Measurements from ENCODE around the gene SCAMP1.
A peak's percentile ranks its signal among the peaks of the same experiment; 100 is the strongest.
"Not testable (repeated sequence)": the region's sequence is repeated elsewhere in the genome, so short reads cannot be mapped to it uniquely, and the experiment has no call there.

SCAMP1 gene

GRCh38 chr5:78360924-78361630 lies 660 bp downstream of the SCAMP1 start:
- H3K27ac ChIP-seq: peak overlapping the region; percentile 88
- DNase-seq (ENCODE audit: low read depth, low spot score): peak; percentile 12

- no peak for DNase-seq (ENCODE audit: low read depth, low spot score)
- peak overlapping the region; percentile 88 for H3K27ac ChIP-seq
These were observed 1.2 kb downstream of the SCAMP1 start for GRCh38 chr5:78361631-78361993.

GRCh38 chr5:78362220-78362619 lies 1.8 kb downstream of the SCAMP1 start:
- no peak overlapping the region for H3K27ac ChIP-seq

GRCh38 chr5:78364005-78364404 lies 3.6 kb downstream of the SCAMP1 start:
- no peak for DNase-seq (ENCODE audit: low read depth, low spot score)
- no peak overlapping the region for H3K27ac ChIP-seq

More at GRCh38 chr5:78362220-78362619, 1.8 kb downstream of the SCAMP1 start:
- DNase-seq (ENCODE audit: low read depth, low spot score): no peak

DNA sequence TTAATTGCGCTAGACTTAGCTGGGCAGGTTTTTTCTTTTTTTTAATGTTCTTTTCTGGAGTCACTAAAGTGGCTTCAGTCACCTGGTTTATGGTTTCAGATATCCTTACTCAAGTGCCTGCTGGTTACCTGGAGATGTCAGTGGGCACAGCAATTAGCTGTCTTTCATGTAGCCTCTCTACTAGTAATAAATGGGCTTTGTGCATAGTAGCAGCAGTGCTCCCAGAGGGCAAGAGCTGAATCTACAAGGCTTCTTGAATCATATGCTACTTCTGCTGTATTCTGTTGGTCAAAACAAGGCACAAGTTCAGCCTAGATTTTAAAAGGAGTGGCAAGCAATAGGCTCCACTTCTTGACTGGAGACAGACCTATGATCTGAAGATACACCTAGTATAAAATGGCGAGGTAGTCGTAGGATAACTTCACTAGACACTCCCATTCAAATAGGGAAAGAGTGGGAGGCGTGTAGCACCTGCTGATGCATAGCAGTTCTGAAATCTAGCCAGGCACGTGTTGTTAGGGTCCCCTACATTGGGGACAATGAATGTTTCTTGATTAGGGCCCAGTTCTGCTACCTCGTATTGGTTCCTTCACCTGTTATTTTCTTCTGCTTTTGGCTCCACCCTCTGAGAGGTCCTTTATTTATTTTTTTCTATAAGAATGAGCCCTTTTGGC lies 7.0 kb downstream of the SCAMP1 start:
- H3K27ac ChIP-seq: no peak overlapping the region
- DNase-seq (ENCODE audit: low read depth, low spot score): no peak

- DNase-seq (ENCODE audit: low read depth, low spot score): no peak
- H3K27ac ChIP-seq: no peak overlapping the region
These were observed 9.3 kb downstream of the SCAMP1 start for GRCh38 chr5:78369680-78370079.

- no peak for DNase-seq (ENCODE audit: low read depth, low spot score)
- H3K27ac ChIP-seq: no peak overlapping the region
These were observed 12.8 kb downstream of the SCAMP1 start for GRCh38 chr5:78373231-78373630.

DNA sequence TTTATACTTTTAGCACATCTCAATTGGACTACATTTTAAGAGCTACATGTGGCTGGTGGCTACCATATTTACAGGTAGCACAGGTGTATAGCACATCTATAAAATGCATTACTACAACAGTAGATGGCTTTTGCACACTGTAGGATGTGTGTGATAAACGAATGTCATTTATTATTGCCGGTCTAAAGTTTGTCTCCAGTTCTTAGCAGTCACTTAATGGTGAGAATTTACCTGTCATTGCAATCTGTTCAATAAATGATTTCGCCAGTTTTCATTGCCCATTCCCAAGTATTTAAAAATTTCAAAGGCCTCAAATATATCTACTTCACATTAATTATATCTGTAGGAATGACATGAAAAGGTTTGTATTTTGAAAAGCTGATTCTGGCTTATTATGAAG lies 15.9 kb downstream of the SCAMP1 start:
- no peak overlapping the region for H3K27ac ChIP-seq

DNA sequence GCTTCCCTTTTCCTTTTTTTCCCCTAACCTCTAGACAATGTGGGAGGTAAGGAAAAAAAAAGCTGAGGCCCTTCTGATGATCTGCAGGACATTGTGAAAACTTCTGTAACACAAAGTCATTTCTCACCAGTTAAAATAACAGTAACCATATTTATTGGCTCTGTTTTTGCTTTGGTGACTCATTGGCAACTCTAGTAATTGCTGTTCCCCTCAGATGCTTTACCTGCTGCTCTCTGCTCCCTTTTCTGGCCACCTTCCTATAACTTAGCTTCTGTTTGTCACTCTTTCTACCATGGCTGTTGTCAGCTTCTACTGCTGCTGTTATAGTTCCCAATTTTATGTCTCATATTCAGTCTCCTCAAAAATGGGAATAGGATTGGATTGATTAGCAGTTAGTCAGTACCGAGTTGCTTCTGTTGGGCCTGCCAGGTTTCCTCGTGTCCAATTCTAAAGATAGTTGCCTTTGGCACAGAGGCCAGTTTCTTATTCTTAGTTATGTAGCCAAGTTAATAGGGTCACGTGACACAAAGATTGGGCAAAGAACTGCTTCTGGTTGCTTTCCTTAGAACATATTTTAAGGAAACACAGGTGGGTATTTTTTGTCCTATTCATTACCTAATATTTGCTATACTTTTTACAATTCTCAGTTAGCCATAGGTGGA lies 16.8 kb downstream of the SCAMP1 start:
- no peak for DNase-seq (ENCODE audit: low read depth, low spot score)
- peak overlapping the region; percentile 19 for H3K27ac ChIP-seq

More for the DNA sequence above, 15.9 kb downstream of the SCAMP1 start:
- no peak for DNase-seq (ENCODE audit: low read depth, low spot score)

DNA sequence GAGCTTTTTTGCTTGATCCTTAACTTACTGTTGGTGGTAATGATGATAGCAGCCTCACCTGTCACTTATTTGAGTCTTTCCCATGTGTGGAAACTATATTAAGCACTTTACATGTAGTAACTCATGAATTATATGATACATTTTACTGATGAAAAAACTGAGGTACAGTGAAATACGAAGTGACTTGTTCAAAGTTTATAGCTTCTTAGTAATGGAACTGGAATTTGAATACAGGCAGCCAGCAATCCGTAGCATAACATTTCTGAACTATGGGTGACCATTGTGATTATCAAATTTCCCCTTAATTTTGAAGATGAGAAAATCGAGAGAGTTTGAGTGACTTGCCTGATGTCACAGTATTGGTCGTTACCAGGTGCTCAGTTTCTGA lies 17.3 kb downstream of the SCAMP1 start:
- no peak for DNase-seq (ENCODE audit: low read depth, low spot score)
- peak overlapping the region; percentile 19 for H3K27ac ChIP-seq

GRCh38 chr5:78387468-78388153 lies 27.2 kb downstream of the SCAMP1 start:
- no peak for DNase-seq (ENCODE audit: low read depth, low spot score)
- H3K27ac ChIP-seq: no peak overlapping the region

GRCh38 chr5:78391357-78391756 lies 30.9 kb downstream of the SCAMP1 start:
- not testable (repeated sequence) for DNase-seq (ENCODE audit: low read depth, low spot score); H3K27ac ChIP-seq

DNA sequence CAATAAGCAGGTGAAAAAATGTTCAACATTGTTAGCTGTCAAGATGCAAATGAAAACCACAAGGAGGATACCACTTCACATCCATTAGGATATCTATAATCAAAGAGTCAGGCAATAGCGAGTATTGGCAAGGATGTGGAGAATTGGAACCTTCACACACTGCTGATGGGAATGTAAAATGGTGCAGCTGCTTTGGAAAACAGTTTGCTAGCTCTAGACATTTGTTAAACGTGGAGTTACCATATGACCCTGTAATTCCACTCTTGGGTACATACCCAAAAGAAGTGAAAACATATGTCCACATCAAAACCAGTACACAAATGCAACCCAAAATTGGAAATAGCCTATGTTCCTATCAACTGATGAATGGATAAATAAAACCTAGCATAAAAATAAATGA lies 37.4 kb downstream of the SCAMP1 start:
- H3K27ac ChIP-seq: no peak overlapping the region
- no peak for DNase-seq (ENCODE audit: low read depth, low spot score)

GRCh38 chr5:78399116-78399515 lies 38.7 kb downstream of the SCAMP1 start:
- DNase-seq (ENCODE audit: low read depth, low spot score): no peak
- H3K27ac ChIP-seq: no peak overlapping the region

- DNase-seq (ENCODE audit: low read depth, low spot score): no peak
- H3K27ac ChIP-seq: no peak overlapping the region
These were observed 44.4 kb downstream of the SCAMP1 start for GRCh38 chr5:78404682-78405293.

- DNase-seq (ENCODE audit: low read depth, low spot score): peak; percentile 22
- H3K27ac ChIP-seq: peak overlapping the region; percentile 53
These were observed 45.7 kb downstream of the SCAMP1 start for GRCh38 chr5:78405829-78406750.

GRCh38 chr5:78407458-78407857 lies 47.0 kb downstream of the SCAMP1 start:
- DNase-seq (ENCODE audit: low read depth, low spot score): no peak
- H3K27ac ChIP-seq: no peak overlapping the region

GRCh38 chr5:78411586-78411985 lies 51.2 kb downstream of the SCAMP1 start:
- H3K27ac ChIP-seq: no peak overlapping the region
- DNase-seq (ENCODE audit: low read depth, low spot score): no peak

DNA sequence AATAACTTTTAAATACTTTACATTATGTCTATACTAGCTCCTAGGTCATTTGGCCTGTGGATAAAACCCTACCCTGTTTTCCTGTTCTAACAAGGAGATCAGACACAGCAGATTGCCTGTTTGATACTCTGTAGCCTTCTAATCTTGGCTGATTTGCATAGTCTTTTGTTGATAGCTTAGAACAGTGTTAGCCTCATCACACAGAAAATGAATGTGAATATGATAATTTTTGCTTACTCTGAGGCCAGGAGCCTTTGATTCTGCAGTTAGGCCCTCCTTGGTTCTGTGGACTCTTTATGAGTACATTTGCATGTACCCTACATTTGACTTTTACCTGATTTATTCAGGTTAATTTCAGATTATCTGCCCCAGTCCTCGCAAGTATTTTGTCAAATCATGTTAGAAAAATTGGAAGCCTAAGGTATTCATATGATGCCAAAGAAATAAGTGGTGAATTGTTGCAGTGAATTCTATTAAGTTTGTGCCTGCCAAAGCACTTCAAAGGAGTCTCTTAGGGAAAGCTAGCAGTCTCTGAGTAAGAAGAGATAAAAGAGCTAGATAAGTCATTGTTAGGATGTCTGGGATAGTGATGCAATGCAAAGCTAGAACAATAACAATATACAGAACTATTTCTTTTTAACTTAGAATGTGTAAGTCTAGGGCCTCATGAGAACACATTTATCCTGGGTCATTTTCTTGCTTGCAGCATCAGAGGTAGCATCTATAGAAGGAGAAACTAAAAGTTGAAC lies 56.4 kb downstream of the SCAMP1 start:
- no peak for DNase-seq (ENCODE audit: low read depth, low spot score)
- no peak overlapping the region for H3K27ac ChIP-seq

All from epithelial cell of prostate (primary cell).